K562 (cell line): ENCODE results near the gene ABCA8.

Experiments
- DIDO1 ChIP-seq: fragments of 450-650 bp; IDR thresholded peaks from 2 replicates; pipeline ENCODE4 v1.6.1; 2016; ENCODE audit warnings: low read depth, missing biosample characterization, missing genetic modification characterization
- FOXK1 ChIP-seq: sonication (generic); formaldehyde crosslinking; IDR thresholded peaks from 2 replicates; pipeline ENCODE4 v1.8.0; 2022; ENCODE audit warnings: missing genetic modification reagents, mild to moderate bottlenecking, borderline replicate concordance
- POLR2A ChIP-seq: fragments of 450-650 bp; conservative IDR thresholded peaks from 2 replicates; pipeline ENCODE4 v1.6.1; 2016
- TBL1XR1 ChIP-seq, 2 experiments: IDR thresholded peaks; 2 replicates each; pipeline ENCODE4 v1.6.1; 2012; ENCODE audit warnings: improper control_type of control experiment in 2 of 2, low read length in 2 of 2, mild to moderate bottlenecking in 1 of 2
- TF ChIP-seq, protein P1 (sequence below), 3 experiments: IDR thresholded peaks in 2 of 3; conservative IDR thresholded peaks in 1 of 3; 2 replicates each; pipeline ENCODE4 v1.5.1; 2011 to 2012; ENCODE audit warnings: low read length in 3 of 3, mild to moderate bottlenecking in 3 of 3, control low read depth in 2 of 3, improper control_type of control experiment in 1 of 3, inconsistent platforms in 1 of 3, low read depth in 1 of 3, mixed read lengths in 1 of 3, moderate library complexity in 1 of 3; ENCODE audit not compliant: insufficient read depth in 2 of 3
- TF ChIP-seq, protein P2 (sequence below): sonication (generic); formaldehyde crosslinking; IDR thresholded peaks from 2 replicates; pipeline ENCODE4 v1.8.0; 2022; ENCODE audit warnings: mild to moderate bottlenecking, low read depth, missing genetic modification reagents
- TF ChIP-seq, protein P3 (sequence below): fragments of 200-400 bp; formaldehyde crosslinking; IDR thresholded peaks from 2 replicates; pipeline ENCODE4 v1.6.1; 2017; ENCODE audit warnings: mild to moderate bottlenecking, low read depth, low read length, moderate library complexity

DNA sequence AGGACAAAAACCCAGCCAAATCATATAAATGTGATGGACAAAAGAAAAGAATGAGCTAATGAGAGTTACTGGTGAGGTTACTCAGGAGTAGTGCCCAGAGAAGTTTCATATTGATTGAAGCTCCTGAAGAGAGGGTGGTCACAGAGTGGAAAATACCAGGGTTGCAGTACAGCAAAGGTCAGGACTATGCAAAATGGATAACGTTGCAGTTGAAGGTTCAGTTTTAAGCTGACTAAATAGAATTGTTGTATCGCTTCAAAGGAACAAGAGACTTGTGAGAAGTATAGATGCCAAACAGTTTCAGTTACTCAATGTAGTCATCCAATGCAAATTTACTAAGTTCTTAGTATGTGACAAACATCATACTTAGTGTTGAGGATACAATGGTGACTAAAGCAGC is 47.1 kb downstream of the ABCA8 start:
- TF ChIP-seq POLR2A (no peak), DIDO1 (tag) (no peak), TBL1XR1 (IDR thresholded peaks at IDR 0.05; ENCODE audit: low read length in 2 of 2) (no peak), FOXK1 (CRISPR knock-in tag) (no peak)
- TF ChIP-seq, protein P1, sequence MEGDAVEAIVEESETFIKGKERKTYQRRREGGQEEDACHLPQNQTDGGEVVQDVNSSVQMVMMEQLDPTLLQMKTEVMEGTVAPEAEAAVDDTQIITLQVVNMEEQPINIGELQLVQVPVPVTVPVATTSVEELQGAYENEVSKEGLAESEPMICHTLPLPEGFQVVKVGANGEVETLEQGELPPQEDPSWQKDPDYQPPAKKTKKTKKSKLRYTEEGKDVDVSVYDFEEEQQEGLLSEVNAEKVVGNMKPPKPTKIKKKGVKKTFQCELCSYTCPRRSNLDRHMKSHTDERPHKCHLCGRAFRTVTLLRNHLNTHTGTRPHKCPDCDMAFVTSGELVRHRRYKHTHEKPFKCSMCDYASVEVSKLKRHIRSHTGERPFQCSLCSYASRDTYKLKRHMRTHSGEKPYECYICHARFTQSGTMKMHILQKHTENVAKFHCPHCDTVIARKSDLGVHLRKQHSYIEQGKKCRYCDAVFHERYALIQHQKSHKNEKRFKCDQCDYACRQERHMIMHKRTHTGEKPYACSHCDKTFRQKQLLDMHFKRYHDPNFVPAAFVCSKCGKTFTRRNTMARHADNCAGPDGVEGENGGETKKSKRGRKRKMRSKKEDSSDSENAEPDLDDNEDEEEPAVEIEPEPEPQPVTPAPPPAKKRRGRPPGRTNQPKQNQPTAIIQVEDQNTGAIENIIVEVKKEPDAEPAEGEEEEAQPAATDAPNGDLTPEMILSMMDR (IDR thresholded peaks at IDR 0.05 in 2 of 3, conservative IDR thresholded peaks at IDR 0.05 in 1 of 3; ENCODE audit: insufficient read depth in 2 of 3, low read depth in 1 of 3, low read length in 3 of 3) = no peak
- TF ChIP-seq, protein P2, sequence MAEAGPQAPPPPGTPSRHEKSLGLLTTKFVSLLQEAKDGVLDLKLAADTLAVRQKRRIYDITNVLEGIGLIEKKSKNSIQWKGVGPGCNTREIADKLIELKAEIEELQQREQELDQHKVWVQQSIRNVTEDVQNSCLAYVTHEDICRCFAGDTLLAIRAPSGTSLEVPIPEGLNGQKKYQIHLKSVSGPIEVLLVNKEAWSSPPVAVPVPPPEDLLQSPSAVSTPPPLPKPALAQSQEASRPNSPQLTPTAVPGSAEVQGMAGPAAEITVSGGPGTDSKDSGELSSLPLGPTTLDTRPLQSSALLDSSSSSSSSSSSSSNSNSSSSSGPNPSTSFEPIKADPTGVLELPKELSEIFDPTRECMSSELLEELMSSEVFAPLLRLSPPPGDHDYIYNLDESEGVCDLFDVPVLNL = no peak
- TF ChIP-seq, protein P3, sequence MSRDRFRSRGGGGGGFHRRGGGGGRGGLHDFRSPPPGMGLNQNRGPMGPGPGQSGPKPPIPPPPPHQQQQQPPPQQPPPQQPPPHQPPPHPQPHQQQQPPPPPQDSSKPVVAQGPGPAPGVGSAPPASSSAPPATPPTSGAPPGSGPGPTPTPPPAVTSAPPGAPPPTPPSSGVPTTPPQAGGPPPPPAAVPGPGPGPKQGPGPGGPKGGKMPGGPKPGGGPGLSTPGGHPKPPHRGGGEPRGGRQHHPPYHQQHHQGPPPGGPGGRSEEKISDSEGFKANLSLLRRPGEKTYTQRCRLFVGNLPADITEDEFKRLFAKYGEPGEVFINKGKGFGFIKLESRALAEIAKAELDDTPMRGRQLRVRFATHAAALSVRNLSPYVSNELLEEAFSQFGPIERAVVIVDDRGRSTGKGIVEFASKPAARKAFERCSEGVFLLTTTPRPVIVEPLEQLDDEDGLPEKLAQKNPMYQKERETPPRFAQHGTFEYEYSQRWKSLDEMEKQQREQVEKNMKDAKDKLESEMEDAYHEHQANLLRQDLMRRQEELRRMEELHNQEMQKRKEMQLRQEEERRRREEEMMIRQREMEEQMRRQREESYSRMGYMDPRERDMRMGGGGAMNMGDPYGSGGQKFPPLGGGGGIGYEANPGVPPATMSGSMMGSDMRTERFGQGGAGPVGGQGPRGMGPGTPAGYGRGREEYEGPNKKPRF = no peak
